ENCODE data around the gene COG2.
"Not testable (repeated sequence)": the region's sequence is repeated elsewhere in the genome, so short reads cannot be mapped to it uniquely, and the experiment has no call there.

Gene COG2

DNA sequence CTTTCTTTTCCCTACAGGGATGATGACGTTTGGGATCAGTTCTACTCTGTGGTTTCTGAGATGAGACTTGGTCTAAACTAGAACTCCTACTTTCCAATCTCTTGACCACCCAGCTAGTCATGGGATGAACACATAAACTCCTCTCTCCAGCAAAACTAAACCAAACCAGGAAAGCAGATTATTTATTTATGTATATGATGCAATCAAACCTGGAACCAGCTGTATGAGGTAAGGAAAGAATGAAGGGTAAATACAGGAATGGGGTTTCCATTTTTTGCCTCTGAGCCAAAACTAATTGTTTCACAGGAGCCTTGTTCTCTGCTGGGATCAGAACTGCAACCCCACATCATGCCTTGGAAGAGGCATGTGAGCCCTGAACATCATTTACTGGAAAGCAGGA, 75.0 kb downstream of the COG2 start:
- Histone ChIP-seq H3K36me3 (ENCODE audit: control insufficient read depth, insufficient read depth, low read length) (no peaks in the 10 kb centered on the region), H3K9ac (ENCODE audit: low read depth, low read length) (no peak overlapping the region), H3K27me3 (ENCODE audit: control insufficient read depth, insufficient read depth, low read length) (no peaks in the 10 kb centered on the region), H3K4me3 (ENCODE audit: low read depth, low read length) (no peak overlapping the region), H3K27ac (ENCODE audit: low read depth, low read length) (no peak overlapping the region), H3K4me1 (ENCODE audit: control insufficient read depth, insufficient read depth, low read length) (no peaks in the 10 kb centered on the region), H3K9me3 (ENCODE audit: control insufficient read depth, insufficient read depth, low read length) (0 out of 2 replicates have a peak, but pooled peaks cover 6% of the 10 kb centered on the region)

DNA sequence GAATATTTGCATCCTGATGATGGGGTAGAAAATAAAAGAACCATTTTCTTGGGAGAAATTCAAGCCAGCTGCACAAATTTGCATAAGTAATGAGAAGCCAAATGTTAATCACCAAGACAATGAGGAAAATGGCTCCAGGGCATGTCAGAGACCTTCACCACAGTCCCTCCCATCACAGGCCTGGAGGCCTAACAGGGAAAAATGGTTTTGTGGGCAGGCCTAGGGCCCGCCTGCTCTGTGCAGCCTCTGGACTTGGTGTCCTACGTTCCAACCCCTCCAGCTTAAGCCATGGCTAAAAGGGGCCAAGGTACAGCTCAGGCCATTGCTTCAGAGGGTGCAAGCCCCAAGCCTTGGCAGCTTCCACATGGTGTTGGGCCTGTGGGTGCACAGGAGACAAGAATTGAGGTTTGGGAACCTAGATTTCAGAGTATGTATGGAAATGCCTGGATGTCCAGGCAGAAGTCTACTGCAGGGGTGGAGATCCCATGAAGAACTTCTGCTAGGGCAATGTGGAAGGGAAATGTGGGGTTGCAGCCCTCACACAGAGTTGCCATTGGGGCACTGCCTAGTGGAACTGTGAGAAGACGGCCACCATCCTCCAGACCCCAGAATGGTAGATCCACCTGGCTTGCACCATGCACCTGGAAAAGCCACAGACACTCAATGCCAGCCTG, 79.7 kb downstream of the COG2 start:
- H3K27ac ChIP-seq (ENCODE audit: low read depth, low read length); H3K36me3 ChIP-seq (ENCODE audit: control insufficient read depth, insufficient read depth, low read length); H3K27me3 ChIP-seq (ENCODE audit: control insufficient read depth, insufficient read depth, low read length); H3K4me1 ChIP-seq (ENCODE audit: control insufficient read depth, insufficient read depth, low read length); H3K4me3 ChIP-seq (ENCODE audit: low read depth, low read length); H3K9ac ChIP-seq (ENCODE audit: low read depth, low read length); H3K9me3 ChIP-seq (ENCODE audit: control insufficient read depth, insufficient read depth, low read length): not testable (repeated sequence)

DNA sequence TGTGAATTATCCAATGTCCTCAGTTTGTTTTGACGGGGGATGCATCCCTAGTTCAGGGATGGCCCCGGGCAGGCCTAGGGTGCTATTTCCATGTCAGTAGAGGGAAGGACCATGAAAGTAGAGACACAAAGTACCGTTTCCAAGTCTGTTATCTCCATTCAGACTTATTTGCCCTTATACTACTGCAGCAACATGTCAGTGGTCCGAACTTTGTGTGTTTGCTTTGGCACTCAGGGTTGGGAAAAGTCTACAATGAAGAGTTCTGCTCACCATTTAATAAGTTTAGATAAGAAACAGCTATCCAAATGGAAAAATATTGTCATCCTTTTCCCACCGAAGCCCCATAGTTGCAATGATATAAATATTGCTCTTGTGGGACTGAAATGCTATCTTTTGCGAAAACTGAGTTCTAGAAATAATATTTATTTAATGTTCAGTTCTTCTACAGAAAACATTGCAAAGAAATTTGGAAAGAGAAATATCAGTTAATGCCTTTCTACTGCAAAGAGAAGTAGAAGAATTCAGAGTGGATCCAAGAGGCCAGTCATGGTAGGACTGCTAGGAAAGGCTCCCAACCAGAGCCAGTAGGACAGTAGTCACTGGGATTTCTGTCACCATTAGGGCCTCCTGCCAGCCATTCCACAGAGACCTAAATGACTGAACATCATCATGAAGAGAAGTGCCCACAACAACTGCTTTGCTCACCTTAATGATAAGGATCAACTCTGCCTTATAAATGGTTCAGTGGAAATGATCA, 83.2 kb downstream of the COG2 start:
- Histone ChIP-seq H3K36me3 (ENCODE audit: control insufficient read depth, insufficient read depth, low read length) (no peaks in the 10 kb centered on the region), H3K4me1 (ENCODE audit: control insufficient read depth, insufficient read depth, low read length) (peaks cover 13% of the 10 kb centered on the region), H3K9me3 (ENCODE audit: control insufficient read depth, insufficient read depth, low read length) (0 out of 2 replicates have a peak, but pooled peaks cover 8% of the 10 kb centered on the region), H3K27me3 (ENCODE audit: control insufficient read depth, insufficient read depth, low read length) (no peaks in the 10 kb centered on the region), H3K9ac (ENCODE audit: low read depth, low read length) (no peak overlapping the region), H3K27ac (ENCODE audit: low read depth, low read length) (no peak overlapping the region), H3K4me3 (ENCODE audit: low read depth, low read length) (no peak overlapping the region)

DNA sequence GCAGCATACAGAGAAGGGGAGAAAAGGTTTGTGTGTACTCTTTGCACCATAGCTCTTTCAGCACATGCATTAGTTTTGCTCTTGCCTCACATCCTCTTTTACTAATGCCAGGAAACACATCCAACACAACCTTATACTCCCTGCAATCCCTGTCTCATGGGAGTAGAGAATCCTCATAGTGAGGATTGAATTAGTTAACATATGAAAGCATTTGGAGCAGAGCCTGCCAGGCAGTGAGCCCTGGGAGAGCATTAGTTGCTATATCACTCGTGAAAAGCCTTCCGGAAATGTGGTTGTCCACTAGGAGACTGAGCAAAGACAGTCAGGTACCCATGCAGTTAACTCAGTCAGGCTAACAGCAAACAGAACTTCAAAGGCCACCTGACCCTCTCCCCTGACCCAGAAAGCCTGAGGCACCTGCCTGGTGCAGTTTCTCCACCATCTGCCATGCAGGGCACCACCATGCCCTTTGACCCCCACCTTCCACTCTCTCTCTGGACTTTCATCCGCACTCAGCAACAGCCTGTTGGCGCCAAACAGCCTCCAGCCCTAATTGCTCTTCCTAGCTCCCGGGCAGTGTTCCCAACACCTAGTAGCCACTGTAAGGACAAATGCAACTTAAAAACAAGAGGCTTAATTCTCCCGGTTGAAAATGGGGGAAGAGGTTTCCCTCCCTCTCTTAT, 86.6 kb downstream of the COG2 start:
- no peak overlapping the region for H3K4me3 ChIP-seq (ENCODE audit: low read depth, low read length)
- H3K9me3 ChIP-seq (ENCODE audit: control insufficient read depth, insufficient read depth, low read length) = no peaks in the 10 kb centered on the region
- no peak overlapping the region for H3K9ac ChIP-seq (ENCODE audit: low read depth, low read length)
- peaks cover 13% of the 10 kb centered on the region for H3K4me1 ChIP-seq (ENCODE audit: control insufficient read depth, insufficient read depth, low read length)
- H3K27ac ChIP-seq (ENCODE audit: low read depth, low read length) = no peak overlapping the region
- H3K27me3 ChIP-seq (ENCODE audit: control insufficient read depth, insufficient read depth, low read length) = no peaks in the 10 kb centered on the region
- H3K36me3 ChIP-seq (ENCODE audit: control insufficient read depth, insufficient read depth, low read length) = no peaks in the 10 kb centered on the region

DNA sequence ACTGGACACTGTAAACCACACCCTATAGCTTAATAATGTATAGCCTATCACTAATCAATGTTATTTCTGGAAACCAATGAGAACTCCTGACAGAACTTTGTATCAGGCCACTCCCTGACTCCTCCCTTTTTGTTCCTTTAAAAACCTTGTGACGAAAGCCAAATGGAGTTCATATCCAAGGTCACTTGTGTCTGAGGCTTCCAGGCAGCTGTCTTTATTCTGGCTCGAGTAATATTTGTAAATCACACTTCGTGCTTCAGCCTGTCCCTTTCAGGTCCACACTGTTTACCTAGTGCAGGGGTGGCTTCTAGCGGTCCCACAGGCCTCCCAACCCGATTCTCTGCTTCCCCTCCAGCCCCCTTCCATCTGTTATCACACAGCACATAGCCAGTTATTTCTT, 88.7 kb downstream of the COG2 start:
- no peak overlapping the region for H3K27ac ChIP-seq (ENCODE audit: low read depth, low read length)
- H3K36me3 ChIP-seq (ENCODE audit: control insufficient read depth, insufficient read depth, low read length) = no peaks in the 10 kb centered on the region
- no peaks in the 10 kb centered on the region for H3K27me3 ChIP-seq (ENCODE audit: control insufficient read depth, insufficient read depth, low read length)
- H3K4me3 ChIP-seq (ENCODE audit: low read depth, low read length) = no peak overlapping the region
- peaks cover 13% of the 10 kb centered on the region for H3K4me1 ChIP-seq (ENCODE audit: control insufficient read depth, insufficient read depth, low read length)
- no peaks in the 10 kb centered on the region for H3K9me3 ChIP-seq (ENCODE audit: control insufficient read depth, insufficient read depth, low read length)
- H3K9ac ChIP-seq (ENCODE audit: low read depth, low read length) = no peak overlapping the region

DNA sequence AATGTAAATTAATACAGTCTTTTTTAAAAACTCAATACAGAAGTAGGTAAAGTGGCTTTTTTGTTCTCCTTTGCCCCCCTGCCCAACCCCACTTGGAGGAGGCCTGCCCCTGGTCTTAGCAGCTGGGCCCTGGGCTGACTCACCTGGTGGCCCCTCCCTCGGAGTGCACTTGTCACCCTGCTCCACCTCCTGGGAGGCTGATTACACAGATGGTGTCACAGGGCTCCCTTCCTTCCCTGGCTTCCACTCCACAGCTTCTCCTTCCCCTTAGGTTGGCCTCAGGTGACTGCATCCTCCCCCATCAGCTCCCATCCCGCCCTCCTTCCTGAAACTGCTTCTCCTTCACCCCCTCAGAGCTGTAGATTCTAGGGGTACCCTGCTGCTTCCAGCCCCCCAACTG, 93.2 kb downstream of the COG2 start:
- no peaks in the 10 kb centered on the region for H3K27me3 ChIP-seq (ENCODE audit: control insufficient read depth, insufficient read depth, low read length)
- no peak overlapping the region for H3K27ac ChIP-seq (ENCODE audit: low read depth, low read length)
- no peak overlapping the region for H3K4me3 ChIP-seq (ENCODE audit: low read depth, low read length)
- H3K4me1 ChIP-seq (ENCODE audit: control insufficient read depth, insufficient read depth, low read length) = no peaks in the 10 kb centered on the region
- H3K9me3 ChIP-seq (ENCODE audit: control insufficient read depth, insufficient read depth, low read length) = peaks cover 4% of the 10 kb centered on the region; the same call in 1 of the 2 replicates
- no peaks in the 10 kb centered on the region for H3K36me3 ChIP-seq (ENCODE audit: control insufficient read depth, insufficient read depth, low read length)
- no peak overlapping the region for H3K9ac ChIP-seq (ENCODE audit: low read depth, low read length)

DNA sequence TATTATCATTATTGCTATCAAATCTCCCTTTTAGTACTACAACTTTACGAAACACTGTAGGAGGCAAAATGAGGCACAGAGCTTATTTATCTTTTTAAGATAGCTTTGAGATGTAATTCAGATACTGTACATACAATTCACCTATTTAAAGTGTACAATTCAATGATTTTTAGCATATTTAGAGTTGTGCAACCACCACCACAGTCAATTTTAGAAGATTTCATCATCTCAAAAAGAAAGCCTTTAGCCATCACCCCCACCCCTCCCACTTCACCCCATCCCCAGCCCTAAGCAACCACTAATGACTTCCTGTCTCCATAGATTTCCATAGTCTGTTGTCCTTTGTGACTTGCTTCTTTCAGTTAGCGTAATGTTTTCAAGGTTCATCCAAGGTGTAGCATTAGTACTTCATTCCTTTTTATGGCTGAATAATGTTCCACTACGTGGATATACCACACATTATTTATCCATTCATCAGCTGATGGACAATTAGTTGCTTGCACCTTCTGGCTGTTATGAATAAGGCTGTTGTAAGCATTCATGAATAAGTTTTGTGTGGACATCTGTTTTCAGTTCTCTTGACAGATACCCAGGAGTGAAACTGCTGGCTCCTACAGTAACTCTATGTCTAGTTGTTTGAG, 95.5 kb downstream of the COG2 start:
- peaks cover 4% of the 10 kb centered on the region; the same call in 1 of the 2 replicates for H3K9me3 ChIP-seq (ENCODE audit: control insufficient read depth, insufficient read depth, low read length)
- no peaks in the 10 kb centered on the region for H3K27me3 ChIP-seq (ENCODE audit: control insufficient read depth, insufficient read depth, low read length)
- H3K4me1 ChIP-seq (ENCODE audit: control insufficient read depth, insufficient read depth, low read length) = no peaks in the 10 kb centered on the region
- H3K27ac ChIP-seq (ENCODE audit: low read depth, low read length) = no peak overlapping the region
- H3K36me3 ChIP-seq (ENCODE audit: control insufficient read depth, insufficient read depth, low read length) = no peaks in the 10 kb centered on the region
- no peak overlapping the region for H3K4me3 ChIP-seq (ENCODE audit: low read depth, low read length)
- no peak overlapping the region for H3K9ac ChIP-seq (ENCODE audit: low read depth, low read length)

DNA sequence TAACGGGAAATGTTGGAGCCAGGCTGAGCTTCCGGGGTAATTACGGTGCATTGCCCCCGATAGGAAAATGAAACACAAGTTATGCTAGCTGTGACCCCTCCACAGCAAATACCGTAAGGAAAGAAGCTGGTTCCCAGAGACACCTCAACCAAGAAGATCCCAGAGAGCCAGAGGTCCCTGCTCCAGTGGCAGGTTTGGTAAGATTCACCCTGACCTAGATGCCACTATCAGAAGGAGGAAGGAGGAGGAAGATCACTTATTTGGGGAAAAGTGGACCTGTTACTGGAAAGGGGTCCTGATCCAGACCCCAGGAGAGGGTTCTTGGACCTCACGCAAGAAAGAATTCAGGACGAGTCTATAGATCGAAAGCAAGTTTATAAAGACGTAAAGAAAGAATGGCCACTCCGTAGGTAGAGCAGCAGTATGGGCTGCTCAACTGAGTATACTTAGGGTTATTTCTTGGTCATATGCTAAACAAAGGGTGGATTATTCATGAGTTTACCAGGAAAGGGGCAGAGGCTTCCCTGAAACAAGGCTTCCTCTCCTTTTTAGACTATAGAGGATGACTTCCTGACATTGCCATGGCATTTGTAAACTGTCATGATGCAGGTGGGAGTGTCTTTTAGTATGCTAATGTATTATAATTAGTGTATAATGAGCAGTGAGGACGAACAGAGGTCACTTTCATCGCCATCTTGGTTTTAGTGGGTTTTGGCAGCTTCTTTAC, 97.4 kb downstream of the COG2 start:
- Histone ChIP-seq H3K27ac (ENCODE audit: low read depth, low read length) (no peak overlapping the region), H3K4me1 (ENCODE audit: control insufficient read depth, insufficient read depth, low read length) (no peaks in the 10 kb centered on the region), H3K4me3 (ENCODE audit: low read depth, low read length) (no peak overlapping the region), H3K9ac (ENCODE audit: low read depth, low read length) (no peak overlapping the region), H3K36me3 (ENCODE audit: control insufficient read depth, insufficient read depth, low read length) (no peaks in the 10 kb centered on the region), H3K27me3 (ENCODE audit: control insufficient read depth, insufficient read depth, low read length) (no peaks in the 10 kb centered on the region), H3K9me3 (ENCODE audit: control insufficient read depth, insufficient read depth, low read length) (peaks cover 4% of the 10 kb centered on the region; the same call in 1 of the 2 replicates)

Data from HUES48 (cell line).